GM18870 (cell line): ENCODE results near the gene FRMD4A.
"Not testable (repeated sequence)": the region's sequence is repeated elsewhere in the genome, so short reads cannot be mapped to it uniquely, and the experiment has no call there.

ENCODE experiments used
- ATAC-seq: cut with Tn5 transposase; IDR thresholded peaks from one replicate; pipeline ENCODE4 v1.9.1; 2021; ENCODE audit warnings: moderate library complexity; ENCODE audit not compliant: unreplicated experiment

The FRMD4A gene

DNA sequence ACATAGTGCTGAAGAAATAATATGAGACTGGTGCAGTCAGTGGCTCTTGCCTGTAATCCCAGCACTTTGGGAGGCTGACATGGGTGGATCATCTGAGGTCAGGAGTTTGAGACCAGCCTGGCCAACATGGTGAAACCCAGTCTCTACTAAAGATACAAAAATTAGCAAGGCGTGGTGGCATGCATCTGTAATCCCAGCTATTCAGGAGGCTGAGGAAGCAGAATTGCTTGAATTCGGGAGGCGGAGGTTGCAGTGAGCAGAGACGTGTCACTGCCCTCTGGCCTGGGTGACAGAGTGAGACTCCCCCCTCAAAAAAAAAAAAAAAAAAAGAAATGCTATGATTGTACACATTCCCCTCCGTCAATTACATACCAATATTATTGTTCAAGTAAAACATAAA, 615.1 kb downstream of the FRMD4A start:
- ATAC-seq, result not testable (repeated sequence)

- no peak for ATAC-seq
These were observed 615.6 kb downstream of the FRMD4A start for GRCh38 chr10:13715100-13715499.

DNA sequence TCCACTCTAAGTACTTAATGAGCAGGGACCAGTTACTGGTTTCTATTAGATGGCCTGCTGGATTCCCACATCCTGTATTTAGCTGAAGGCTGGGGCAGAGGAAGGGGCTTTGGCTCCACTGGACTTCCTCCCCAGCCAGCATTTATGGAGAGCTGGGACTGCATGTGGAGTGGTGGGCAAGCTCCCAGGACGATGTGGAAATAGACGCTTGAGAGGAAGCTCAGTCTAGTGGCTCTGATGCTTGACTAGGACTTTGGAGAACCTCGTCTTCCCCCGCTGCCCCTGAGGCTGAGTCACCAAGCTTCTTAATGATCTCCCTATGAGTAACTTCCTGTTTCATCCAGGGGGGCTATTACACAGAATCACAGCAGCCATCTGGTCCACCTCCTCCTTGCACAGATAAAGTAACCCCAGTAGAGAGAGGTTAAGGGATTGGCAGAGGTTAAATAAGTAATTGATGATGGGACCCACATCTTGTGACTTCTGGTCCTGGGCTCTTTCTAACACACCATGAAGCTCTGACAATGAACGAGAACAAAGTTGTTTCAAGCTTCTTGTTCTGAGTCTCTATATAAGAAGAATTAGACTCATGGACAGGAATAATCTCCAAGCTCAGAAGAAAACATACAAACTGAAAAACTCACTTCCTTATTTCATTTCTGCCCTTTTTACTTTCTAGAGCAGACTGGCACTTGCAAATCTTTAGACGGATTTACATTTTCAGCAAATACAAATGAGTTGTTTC, 617.7 kb downstream of the FRMD4A start:
- peak; percentile 78 for ATAC-seq

DNA sequence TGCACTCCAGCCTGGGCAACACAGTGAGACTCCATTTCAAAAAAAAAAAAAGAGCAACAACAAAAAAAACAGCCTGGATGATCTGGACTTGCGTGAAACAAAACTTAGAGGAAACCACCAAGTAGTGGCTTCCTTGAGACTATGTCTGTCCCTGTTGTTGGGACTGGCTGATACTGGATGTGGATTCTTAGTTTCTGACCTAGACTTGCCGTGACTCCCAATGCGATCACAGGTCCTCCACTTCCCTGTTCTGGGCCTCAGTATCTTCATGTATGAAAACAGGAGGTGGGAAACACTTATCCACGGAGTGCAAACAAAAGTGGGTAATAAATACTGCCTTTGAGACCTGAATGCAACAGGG, 618.3 kb downstream of the FRMD4A start:
- ATAC-seq, result peak; percentile 5

GRCh38 chr10:13711291-13711690, 619.4 kb downstream of the FRMD4A start:
- ATAC-seq, result no peak

DNA sequence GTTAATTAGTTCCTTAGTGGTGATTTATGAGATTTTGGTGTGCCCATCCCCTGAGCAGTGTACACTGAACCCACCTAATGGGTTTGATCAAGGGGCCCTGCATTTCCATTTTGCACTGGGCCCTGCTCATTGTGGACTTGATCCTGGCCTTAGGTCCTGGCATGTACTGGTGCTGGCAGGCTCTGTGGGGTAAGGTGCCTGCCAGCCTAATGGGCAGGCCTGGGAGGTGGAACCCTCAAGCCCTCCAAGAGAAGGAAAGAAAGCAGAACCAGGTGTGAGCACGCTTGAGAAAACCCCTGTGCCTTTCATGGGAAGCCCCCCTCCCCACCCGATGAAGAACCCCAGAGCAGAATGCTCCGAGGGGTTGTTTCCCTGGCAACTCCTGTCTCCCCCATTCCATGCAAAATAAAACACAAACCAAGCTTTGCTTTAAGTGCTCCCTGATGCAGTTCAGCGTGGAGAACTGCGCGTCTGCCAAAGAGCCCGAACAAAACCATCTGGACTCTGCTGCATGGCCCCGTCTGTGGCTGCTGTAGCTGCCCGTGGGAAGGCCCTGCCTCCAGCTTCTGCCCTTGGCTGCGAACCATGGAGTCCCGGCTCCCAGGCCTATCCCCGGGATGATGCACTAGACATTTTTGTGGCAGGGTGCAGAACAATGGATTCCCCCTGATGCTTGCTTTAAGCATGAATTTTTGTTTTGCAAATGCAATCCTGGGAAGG, 620.6 kb downstream of the FRMD4A start:
- no peak for ATAC-seq

- no peak for ATAC-seq
These were observed 622.3 kb downstream of the FRMD4A start for GRCh38 chr10:13708256-13708990.

DNA sequence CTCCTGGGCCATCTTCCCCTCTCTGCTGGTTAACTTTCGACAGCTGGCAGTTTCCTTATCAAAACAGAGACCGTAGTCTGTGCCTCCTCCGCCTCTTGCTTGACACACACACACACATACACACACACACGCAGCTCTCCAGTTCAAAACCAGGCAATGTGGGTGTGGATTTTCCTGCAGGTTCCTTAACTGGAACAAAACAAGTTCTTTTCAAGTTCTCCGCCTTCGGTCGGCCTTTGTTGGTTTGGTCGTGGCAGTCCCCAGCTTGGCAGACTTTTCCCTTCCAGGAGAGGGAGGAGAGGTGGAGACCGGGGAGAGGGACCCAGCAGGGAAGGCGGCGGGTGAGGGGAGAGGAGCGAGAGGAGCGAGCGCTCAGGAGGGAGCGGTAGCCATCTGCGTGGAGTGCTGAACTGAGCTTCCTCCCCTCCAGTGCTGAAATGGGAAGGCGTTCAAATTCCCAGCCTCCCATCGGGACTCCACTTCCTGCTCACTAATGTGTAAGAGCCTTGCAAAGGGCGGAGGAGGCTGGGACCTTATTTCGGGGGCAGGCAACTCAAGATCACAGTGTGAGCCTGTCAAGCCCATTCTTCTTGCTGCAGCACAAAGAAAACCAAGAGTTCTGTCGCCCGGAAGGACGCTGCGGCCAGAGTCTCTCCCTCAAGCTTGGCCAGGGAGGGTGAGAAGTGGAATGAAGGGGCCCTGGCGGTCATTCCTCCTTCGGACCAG, 623.4 kb downstream of the FRMD4A start:
- ATAC-seq, result no peak

DNA sequence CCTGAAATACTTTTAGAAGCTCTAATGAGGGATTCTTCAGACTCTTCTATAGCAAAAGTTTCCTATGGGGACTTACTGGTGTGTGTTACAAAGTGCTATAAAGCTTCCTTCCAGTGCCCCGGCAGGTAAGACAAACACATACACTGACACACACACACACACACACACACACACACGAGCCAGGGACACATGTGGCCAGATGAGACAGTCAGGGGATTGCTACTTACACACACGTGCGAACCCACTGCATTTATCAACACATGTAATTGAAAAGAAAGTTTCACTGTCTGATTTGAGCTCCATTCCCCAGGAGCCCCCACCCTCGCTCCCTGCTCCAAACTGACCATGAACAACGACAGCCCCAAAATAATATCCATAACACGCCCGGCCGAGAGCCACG, 624.1 kb downstream of the FRMD4A start:
- no peak for ATAC-seq

DNA sequence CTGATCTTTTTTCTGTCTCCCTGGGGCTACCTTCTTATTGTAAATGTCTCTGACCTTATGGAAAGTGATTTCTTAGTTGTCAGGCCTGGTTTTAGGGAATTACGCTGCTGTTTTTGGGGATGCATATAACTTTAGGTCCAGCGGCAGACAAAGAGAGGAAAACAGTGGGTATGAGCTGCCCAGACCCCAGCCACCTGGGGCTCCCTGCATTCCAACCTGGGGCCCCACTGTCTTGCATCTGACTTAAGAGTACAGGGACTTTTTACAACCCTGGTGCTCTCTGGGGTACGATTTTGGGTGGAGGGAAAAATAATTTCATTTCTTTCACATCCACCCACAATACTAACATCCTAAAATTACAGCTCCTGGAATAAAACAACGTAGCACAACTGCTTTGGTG, 624.5 kb downstream of the FRMD4A start:
- ATAC-seq, result no peak

DNA sequence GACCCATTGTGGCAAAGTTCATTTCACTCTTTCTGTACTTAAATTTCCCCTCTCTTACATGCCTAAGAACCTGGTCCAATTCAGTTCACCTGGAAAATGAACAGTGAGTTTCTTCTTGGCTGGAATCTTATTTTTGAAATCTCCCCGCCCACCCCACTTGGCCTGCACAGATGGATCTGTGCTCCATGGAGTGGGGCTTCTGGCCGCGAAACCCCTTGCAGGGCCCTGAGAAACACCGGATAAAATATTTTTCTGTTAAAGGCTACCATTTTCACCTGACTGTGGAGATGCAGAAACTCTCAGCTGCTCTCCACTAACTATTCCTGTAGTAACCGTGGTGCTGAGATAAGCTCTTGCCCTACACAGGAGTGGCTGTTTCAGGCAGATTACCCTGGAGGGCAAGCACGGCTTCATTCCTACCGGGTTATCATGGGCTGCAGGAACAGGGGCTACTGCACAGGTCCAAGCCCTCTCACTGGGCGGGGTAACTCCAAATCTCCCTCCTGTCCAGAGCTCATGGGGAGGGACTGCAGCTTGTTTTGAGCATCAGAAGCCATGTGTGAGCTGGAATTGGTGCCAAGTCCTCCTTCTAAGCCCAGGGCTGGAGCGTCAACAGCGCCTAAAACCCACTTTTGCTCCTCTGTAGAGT, 625.1 kb downstream of the FRMD4A start:
- ATAC-seq, result no peak

- ATAC-seq, result no peak
These were observed 625.8 kb downstream of the FRMD4A start for GRCh38 chr10:13704964-13705363.

GRCh38 chr10:13703997-13704536, 626.7 kb downstream of the FRMD4A start:
- ATAC-seq, result no peak

DNA sequence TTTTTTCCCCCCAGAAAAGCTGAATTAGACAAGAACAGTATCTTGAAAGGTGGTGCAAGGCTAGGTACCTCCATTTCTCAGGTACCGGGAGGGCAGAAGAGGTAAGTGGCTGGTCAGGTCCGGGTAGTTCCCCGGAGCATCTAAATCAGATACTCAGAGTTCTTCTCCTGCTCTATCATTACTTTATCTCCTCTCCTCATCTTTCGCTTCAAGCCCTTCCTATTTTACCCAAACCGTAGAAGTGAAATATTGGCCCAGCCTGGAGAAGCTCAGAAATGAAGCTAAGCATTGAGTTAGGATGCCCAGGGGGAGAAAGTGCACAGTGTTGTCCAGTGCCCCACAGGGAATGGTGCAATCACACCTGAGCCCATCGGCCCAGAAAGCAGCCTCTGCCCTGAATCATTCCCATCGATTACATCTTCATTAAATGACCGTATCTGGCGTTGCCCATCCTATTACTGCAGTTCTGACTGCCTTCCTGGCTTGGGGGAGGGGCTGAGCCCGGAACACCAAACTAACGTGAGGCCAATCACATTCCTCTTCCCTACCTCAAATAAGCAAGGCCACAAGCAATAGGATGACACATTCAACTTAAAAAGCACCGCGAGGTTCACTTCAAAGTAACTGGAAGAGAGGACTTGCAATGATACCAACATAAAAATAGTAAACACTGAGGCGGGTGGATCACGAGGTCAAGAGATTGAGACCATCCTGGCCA, 627.5 kb downstream of the FRMD4A start:
- no peak for ATAC-seq

DNA sequence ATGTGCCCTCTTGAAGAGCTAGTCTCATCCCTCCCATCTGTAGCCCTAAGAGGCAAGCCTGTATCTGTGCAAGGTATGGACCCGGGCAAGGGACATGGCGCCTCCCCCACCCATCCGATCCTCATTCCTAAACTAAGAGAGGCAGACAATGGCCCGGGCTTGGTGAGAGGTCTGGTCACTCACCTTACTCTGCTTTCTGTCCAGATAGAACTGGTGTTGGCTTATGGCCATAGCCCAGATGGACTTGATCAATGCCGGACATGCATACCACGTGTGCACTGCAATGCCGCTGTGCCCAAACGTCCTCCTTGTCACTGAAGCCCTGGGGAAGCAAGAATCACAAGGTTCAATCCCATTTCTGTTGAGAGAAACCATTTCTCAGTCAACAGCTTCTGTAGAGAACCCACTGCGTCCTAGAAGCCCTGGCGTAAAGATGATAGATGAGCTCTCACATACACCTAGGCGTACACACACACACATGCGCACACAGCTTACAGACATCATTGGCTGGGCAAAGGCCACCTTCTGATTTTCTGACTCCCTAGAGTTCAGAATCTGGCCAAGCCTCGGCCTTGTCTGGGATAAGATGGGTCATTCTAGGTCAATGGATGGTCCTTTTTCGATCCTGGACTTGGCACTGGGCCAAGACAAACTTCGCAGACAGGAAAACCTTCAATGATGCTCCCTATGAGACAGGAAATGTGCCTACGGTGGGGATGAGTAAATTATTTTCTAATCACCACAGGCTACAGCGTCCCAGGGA, 629.4 kb downstream of the FRMD4A start:
- no peak for ATAC-seq

DNA sequence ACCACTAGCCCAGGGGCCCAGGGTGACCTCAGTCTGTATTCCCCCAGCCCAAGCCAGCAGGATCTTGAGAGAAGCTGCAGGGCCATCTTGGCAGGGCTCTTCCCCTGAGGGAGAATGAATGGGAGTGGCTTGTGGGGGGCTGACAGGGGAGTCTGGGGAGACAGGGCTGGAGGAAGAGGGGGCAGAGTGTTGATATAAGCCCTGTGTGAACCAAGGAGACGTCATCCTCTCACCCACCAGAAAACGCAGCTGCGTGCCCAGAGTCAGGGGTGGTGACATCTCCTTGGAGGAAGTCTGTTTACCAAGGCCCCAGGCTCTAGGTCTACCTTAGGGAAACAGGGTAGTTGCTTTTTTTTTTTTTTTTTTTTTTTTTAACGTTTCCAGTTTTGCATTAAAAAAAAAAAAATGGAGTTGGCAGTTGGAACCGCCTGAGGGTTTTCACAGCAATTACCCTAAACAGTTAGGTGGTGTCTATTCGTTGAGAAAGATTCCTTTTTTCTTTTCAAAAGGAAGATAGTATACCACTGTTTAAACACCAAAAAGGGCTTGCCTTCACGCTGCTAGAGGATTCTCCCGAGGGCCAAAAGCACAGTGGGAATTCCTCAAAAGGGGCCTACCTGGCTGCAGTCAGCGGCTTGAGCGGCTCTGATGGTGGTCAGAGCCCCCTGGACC, 630.1 kb downstream of the FRMD4A start:
- no peak for ATAC-seq

DNA sequence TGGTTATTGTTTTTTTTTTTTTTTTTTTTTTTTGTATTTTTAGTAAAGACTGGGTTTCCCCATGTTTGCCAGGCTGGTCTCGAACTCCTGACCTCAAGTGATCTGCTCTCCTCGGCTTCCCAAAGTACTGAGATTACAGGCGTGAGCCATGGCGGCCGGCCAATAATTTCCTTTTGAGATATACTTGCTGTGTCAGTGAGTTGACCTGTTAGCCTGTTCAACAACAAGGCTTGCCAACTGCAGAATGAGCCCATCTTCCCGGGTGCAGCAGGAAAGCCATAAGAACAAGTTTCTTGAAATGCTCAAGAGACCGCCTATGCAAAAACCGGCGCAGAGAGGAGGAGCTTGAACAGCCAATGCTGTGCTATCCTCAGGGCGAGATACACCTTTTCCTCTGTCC, 631.5 kb downstream of the FRMD4A start:
- no peak for ATAC-seq

- ATAC-seq, result no peak
These were observed 632.5 kb downstream of the FRMD4A start for GRCh38 chr10:13698217-13698616.

DNA sequence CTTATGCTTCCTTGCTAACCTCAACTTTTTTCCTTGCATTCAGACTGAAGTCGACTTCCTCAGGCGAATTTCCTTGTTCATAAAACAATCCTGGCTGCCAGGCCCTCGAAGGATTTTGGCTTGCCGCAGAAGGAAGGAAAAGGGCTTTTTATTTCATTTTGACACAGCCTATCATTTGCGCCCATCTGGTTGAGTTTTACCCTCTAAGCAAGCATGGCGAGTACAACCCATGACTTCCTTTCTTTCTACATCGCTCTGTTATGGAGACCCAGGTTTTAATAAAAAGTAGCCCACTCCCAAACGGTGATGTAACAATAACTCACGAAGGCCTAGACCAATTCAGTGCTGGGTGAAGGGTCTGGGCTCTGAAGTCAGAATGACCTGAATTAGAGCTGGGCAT, 634.7 kb downstream of the FRMD4A start:
- ATAC-seq, result no peak
